HepG2 (cell line): ENCODE results near the gene CKAP2L. TPM values are rescaled to one million over a fixed set of nuclear protein-coding genes. Genes with fewer than 3 reads are reported as not detected.

Experiments used
- CHD4 ChIP-seq: fragments of 200-600 bp; sonication (generic); IDR thresholded peaks from 2 replicates; pipeline ENCODE4 v1.7.0; 2017; ENCODE audit warnings: mild to moderate bottlenecking, low read length, borderline replicate concordance
- ERF ChIP-seq: IDR thresholded peaks from 2 replicates; pipeline ENCODE4 v1.6.1; 2018; ENCODE audit warnings: missing biosample characterization, missing genetic modification reagents
- IRF2 ChIP-seq: IDR thresholded peaks from 2 replicates; pipeline ENCODE4 v1.6.1; 2018; ENCODE audit warnings: missing genetic modification reagents, missing compliant biosample characterization
- PHF21A ChIP-seq: sonication (generic); formaldehyde crosslinking; IDR thresholded peaks from 2 replicates; pipeline ENCODE4 v1.5.0; 2020; ENCODE audit warnings: mild to moderate bottlenecking, missing genetic modification reagents
- PRMT3 ChIP-seq: sonication (generic); formaldehyde crosslinking; IDR thresholded peaks from 2 replicates; pipeline ENCODE4 v1.8.1; 2022; ENCODE audit warnings: low read depth, mild to moderate bottlenecking, moderate library complexity, missing genetic modification reagents, borderline replicate concordance
- PTBP1 ChIP-seq: fragments of 200-400 bp; formaldehyde crosslinking; IDR thresholded peaks from 2 replicates; pipeline ENCODE4 v1.6.1; 2018; ENCODE audit warnings: low read length, low read depth; ENCODE audit not compliant: poor library complexity, severe bottlenecking
- RNF2 ChIP-seq: fragments of 450-650 bp; conservative IDR thresholded peaks from 2 replicates; pipeline ENCODE4 v1.6.1; 2016; ENCODE audit warnings: low read depth
- SIN3A ChIP-seq: IDR thresholded peaks from 2 replicates; pipeline ENCODE4 v1.6.1; 2011; ENCODE audit warnings: low read depth, mild to moderate bottlenecking, control low read depth, low read length, borderline replicate concordance
- ZBTB38 ChIP-seq: sonication (generic); formaldehyde crosslinking; IDR thresholded peaks from 2 replicates; pipeline ENCODE4 v1.5.1; 2020; ENCODE audit warnings: mild to moderate bottlenecking, missing genetic modification reagents
- ZNF17 ChIP-seq: sonication (generic); formaldehyde crosslinking; IDR thresholded peaks from 2 replicates; pipeline ENCODE4 v1.5.0; 2020; ENCODE audit warnings: mild to moderate bottlenecking, missing genetic modification reagents
- ZNF549 ChIP-seq: sonication (generic); formaldehyde crosslinking; IDR thresholded peaks from 2 replicates; pipeline ENCODE4 v1.5.0; 2020; ENCODE audit warnings: missing genetic modification reagents
- ZNF780A ChIP-seq: sonication (generic); formaldehyde crosslinking; IDR thresholded peaks from 2 replicates; pipeline ENCODE4 v1.8.0; 2022; ENCODE audit warnings: mild to moderate bottlenecking, missing genetic modification reagents, moderate library complexity
- polyA plus RNA-seq, 8 experiments: library from polyadenylated mRNA; depleted of rRNA in 3 of 8; stranded (reverse) in 7 of 8; unstranded in 1 of 8; fragments of >200 nt; fragmentation: Illumina TruSeq in 4 of 8; extraction: Trizol in 4 of 8; gene quantifications; 2 replicates each; pipeline versions ENCODE4 v1.2.1 to v1.2.3, GENCODE V29; 2011 to 2016; ENCODE audit warnings: low read depth in 4 of 8, missing spikeins in 1 of 8, mixed read lengths in 1 of 8; ENCODE audit not compliant: insufficient read depth in 1 of 8
- total RNA-seq, 5 experiments: library from RNA; depleted of rRNA; stranded (reverse); fragments of >200 nt; fragmentation: Illumina TruSeq; extraction: Trizol; gene quantifications; 2 replicates each; pipeline ENCODE4 v1.2.3, GENCODE V29; 2016; ENCODE audit warnings: low read depth in 1 of 5
- TF ChIP-seq, protein P1 (sequence below): IDR thresholded peaks from 2 replicates; pipeline ENCODE4 v1.6.1; 2012; ENCODE audit warnings: low read depth, low read length, improper control_type of control experiment
- TF ChIP-seq, protein P2 (sequence below): sonication (generic); formaldehyde crosslinking; IDR thresholded peaks from 2 replicates; pipeline ENCODE4 v1.5.0; 2020; ENCODE audit warnings: missing genetic modification reagents
- TF ChIP-seq, protein P3 (sequence below): IDR thresholded peaks from 2 replicates; pipeline ENCODE4 v1.6.1; 2016; ENCODE audit warnings: missing genetic modification reagents, missing compliant biosample characterization
- TF ChIP-seq, protein P4 (sequence below): sonication (generic); formaldehyde crosslinking; IDR thresholded peaks from 2 replicates; pipeline ENCODE4 v1.4.0; 2020; ENCODE audit warnings: missing genetic modification reagents
- TF ChIP-seq, protein P5 (sequence below): IDR thresholded peaks from 2 replicates; pipeline ENCODE4 v1.6.1; 2012; ENCODE audit warnings: low read length, improper control_type of control experiment
- TF ChIP-seq, protein P6 (sequence below): sonication (generic); formaldehyde crosslinking; IDR thresholded peaks from 2 replicates; pipeline ENCODE4 v1.9.0; 2021; ENCODE audit warnings: missing genetic modification reagents, mild to moderate bottlenecking, borderline replicate concordance

Gene CKAP2L
- total and polyA plus RNA-seq, 2 of the 13 experiments (the other 11 are each of a cell fraction or from before 2014, with no cell fraction given): 7.1 to 9.5 TPM

DNA sequence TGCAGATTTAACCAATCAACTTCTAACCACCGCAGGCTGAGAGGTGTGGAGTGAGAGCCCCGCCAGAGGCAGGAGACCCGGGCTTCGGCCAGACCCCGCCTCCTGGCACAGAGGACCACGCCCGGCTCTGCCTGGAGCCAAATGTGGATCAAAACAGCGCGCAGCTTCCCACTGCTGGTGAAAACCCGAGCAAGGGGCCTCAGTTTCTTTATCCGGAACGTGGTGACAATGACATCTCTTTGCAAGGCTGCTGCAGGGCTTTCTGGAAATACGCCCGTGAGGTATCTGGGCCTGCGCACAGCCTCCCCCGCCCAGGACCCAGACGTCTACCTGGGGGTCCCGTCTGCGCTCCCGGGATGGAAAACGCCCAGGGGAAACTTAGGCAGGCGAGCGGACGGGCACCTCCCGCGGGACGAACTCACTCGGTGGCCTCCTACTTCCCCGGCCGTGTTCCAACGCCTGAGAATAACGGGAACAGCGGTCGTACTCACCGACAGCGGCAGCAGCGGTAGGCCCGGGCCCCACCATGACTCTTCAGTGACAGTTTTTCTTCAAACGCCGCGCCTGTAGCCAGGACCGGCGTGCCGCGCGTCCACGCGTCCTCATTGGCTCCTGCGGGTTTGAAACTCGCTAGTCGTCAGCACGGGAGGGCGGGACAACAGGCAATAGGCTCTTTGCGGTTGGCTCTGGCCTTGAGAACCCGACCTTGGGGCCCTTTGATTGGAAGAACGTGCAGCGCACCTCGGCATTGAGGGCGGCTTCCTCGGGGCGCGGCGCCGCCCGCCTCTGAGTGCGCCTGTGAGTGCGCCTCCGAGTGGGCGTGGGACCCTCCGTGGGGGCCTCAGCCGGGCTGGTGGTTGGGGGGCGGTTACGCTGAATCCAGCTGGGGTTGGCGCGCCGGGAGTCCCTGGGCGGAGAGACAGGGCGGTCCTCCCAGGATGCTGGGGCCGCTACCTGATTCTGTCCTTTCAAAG is at the start of gene CKAP2L (continued):
- TF ChIP-seq, protein P1, sequence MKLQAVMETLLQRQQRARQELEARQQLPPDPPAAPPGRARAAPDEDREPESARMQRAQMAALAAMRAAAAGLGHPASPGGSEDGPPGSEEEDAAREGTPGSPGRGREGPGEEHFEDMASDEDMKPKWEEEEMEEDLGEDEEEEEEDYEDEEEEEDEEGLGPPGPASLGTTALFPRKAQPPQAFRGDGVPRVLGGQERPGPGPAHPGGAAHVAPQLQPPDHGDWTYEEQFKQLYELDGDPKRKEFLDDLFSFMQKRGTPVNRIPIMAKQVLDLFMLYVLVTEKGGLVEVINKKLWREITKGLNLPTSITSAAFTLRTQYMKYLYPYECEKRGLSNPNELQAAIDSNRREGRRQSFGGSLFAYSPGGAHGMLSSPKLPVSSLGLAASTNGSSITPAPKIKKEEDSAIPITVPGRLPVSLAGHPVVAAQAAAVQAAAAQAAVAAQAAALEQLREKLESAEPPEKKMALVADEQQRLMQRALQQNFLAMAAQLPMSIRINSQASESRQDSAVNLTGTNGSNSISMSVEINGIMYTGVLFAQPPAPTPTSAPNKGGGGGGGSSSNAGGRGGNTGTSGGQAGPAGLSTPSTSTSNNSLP: no peak
- TF ChIP-seq ZNF780A (CRISPR knock-in tag): peak; percentile 91
- peak; percentile 88 for TF ChIP-seq ERF (CRISPR knock-in tag)
- TF ChIP-seq CHD4: no peak
- TF ChIP-seq ZBTB38: no peak
- TF ChIP-seq PTBP1: no peak
- TF ChIP-seq, protein P2, sequence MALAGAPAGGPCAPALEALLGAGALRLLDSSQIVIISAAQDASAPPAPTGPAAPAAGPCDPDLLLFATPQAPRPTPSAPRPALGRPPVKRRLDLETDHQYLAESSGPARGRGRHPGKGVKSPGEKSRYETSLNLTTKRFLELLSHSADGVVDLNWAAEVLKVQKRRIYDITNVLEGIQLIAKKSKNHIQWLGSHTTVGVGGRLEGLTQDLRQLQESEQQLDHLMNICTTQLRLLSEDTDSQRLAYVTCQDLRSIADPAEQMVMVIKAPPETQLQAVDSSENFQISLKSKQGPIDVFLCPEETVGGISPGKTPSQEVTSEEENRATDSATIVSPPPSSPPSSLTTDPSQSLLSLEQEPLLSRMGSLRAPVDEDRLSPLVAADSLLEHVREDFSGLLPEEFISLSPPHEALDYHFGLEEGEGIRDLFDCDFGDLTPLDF (CRISPR knock-in tag): peak; percentile 98
- 0 out of 2 replicates have a peak, but pooled peaks have one; percentile 62 for TF ChIP-seq IRF2 (CRISPR knock-in tag)
- TF ChIP-seq PHF21A (CRISPR knock-in tag): peak; percentile 91
- TF ChIP-seq SIN3A: peak; percentile 100
- TF ChIP-seq ZNF17 (CRISPR knock-in tag): no peak
- peak; percentile 98 for TF ChIP-seq PRMT3
- TF ChIP-seq, protein P3, sequence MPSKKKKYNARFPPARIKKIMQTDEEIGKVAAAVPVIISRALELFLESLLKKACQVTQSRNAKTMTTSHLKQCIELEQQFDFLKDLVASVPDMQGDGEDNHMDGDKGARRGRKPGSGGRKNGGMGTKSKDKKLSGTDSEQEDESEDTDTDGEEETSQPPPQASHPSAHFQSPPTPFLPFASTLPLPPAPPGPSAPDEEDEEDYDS (CRISPR knock-in tag): peak; percentile 70
- no peak for TF ChIP-seq RNF2
- TF ChIP-seq, protein P4, sequence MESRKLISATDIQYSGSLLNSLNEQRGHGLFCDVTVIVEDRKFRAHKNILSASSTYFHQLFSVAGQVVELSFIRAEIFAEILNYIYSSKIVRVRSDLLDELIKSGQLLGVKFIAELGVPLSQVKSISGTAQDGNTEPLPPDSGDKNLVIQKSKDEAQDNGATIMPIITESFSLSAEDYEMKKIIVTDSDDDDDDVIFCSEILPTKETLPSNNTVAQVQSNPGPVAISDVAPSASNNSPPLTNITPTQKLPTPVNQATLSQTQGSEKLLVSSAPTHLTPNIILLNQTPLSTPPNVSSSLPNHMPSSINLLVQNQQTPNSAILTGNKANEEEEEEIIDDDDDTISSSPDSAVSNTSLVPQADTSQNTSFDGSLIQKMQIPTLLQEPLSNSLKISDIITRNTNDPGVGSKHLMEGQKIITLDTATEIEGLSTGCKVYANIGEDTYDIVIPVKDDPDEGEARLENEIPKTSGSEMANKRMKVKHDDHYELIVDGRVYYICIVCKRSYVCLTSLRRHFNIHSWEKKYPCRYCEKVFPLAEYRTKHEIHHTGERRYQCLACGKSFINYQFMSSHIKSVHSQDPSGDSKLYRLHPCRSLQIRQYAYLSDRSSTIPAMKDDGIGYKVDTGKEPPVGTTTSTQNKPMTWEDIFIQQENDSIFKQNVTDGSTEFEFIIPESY (CRISPR knock-in tag): no peak; the same call in 1 of the 2 replicates
- TF ChIP-seq, protein P5, sequence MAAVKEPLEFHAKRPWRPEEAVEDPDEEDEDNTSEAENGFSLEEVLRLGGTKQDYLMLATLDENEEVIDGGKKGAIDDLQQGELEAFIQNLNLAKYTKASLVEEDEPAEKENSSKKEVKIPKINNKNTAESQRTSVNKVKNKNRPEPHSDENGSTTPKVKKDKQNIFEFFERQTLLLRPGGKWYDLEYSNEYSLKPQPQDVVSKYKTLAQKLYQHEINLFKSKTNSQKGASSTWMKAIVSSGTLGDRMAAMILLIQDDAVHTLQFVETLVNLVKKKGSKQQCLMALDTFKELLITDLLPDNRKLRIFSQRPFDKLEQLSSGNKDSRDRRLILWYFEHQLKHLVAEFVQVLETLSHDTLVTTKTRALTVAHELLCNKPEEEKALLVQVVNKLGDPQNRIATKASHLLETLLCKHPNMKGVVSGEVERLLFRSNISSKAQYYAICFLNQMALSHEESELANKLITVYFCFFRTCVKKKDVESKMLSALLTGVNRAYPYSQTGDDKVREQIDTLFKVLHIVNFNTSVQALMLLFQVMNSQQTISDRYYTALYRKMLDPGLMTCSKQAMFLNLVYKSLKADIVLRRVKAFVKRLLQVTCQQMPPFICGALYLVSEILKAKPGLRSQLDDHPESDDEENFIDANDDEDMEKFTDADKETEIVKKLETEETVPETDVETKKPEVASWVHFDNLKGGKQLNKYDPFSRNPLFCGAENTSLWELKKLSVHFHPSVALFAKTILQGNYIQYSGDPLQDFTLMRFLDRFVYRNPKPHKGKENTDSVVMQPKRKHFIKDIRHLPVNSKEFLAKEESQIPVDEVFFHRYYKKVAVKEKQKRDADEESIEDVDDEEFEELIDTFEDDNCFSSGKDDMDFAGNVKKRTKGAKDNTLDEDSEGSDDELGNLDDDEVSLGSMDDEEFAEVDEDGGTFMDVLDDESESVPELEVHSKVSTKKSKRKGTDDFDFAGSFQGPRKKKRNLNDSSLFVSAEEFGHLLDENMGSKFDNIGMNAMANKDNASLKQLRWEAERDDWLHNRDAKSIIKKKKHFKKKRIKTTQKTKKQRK: no peak
- 0 out of 2 replicates have a peak, but pooled peaks have one; percentile 29 for TF ChIP-seq ZNF549 (CRISPR knock-in tag)
- TF ChIP-seq, protein P6, sequence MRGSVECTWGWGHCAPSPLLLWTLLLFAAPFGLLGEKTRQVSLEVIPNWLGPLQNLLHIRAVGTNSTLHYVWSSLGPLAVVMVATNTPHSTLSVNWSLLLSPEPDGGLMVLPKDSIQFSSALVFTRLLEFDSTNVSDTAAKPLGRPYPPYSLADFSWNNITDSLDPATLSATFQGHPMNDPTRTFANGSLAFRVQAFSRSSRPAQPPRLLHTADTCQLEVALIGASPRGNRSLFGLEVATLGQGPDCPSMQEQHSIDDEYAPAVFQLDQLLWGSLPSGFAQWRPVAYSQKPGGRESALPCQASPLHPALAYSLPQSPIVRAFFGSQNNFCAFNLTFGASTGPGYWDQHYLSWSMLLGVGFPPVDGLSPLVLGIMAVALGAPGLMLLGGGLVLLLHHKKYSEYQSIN: no peak
